ENCODE results near the gene TEX48. TPM values are rescaled to one million over a fixed set of nuclear protein-coding genes. Genes with fewer than 3 reads are reported as not detected.

Gene TEX48
- total RNA-seq, 1 donor from 2014 or later = not detected

DNA sequence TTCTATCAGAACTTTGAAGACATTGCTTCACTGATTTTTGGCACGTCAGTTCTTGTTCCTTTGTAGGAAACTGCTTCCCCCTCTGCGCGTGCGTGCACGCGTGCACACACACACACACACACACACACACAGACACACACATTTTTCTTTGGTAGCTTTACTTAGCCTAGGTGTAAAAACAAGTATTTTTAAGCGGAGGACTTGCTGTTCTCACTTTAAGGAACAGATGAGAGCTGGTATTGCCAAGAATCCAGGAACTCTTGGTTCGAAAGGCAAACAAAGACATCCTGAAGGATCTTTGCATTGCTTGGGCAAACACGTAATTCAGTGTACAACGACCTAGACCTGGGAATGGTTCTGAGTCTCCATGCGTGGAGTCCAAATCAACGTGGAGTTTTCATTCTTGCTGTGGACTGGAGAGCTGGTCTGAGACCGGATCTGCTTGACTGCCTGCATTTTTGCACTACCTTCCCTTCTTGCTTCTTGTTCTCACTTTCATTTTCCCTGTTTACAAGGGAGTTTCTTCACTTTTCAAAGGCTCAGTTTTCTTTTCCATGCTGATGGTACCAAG is 62.7 kb downstream of the TEX48 start:
- DNase-seq = peak; percentile 36

DNA sequence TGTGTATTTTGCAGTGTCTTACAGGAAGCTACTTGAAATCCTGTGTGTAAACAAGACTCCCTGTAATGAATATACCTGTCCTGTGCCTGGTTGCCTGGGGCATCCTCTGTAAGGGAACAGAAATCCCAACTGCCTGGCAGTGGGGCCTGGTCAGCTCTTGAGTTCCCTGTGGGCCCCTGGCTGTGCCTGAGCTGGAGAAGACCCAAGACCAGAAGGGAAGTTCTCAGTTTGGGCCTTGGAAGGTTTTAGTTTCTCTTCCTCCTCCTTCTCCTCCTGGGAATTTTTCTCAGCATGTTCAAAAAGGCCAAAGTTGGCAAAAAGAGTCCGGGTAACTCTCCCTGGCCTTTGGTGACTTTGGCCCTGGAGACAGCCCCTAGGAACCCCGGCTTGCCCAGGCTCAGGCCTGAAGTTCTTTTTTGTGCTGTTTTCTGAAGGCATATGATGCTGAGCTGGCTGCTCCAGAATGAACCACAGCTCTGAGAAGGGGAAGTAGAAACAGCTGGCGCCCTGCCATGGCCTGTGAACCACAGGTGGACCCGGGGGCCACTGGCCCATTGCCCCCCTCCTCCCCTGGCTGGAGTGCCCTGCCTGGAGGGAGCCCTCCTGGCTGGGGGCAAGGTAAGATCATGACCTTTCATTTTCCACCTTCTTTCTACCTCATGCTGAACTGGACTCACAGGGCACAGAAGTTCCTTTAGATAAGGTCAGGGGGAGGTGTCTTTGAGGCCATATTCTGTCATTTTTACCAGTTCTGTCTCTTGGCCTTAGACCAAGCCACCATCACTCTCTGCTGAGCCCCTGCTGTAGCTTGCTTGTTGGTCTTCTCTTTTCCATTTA is 65.1 kb downstream of the TEX48 start:
- no peak for DNase-seq

Other genes with a start within 250 kb of the TEX48 start
- 0.94 TPM for gene WHRN, start 176.7 kb downstream of the TEX48 start, total RNA-seq
- 80.3 TPM for gene ATP6V1G1, start 94.4 kb downstream of the TEX48 start, total RNA-seq
- 24.3 TPM for gene TMEM268, start 70.9 kb downstream of the TEX48 start, total RNA-seq
- not detected for gene TEX53, start 24.4 kb downstream of the TEX48 start, total RNA-seq
- 0.16 TPM for gene TNFSF15, start 123.8 kb upstream of the TEX48 start, total RNA-seq
- 1.1 TPM for gene TNFSF8, start 248.4 kb upstream of the TEX48 start, total RNA-seq